GM21447 (cell line): ENCODE results near the gene TSPAN14.

ENCODE experiments used
- ATAC-seq: cut with Tn5 transposase; IDR thresholded peaks from one replicate; pipeline ENCODE4 v1.9.1; 2021; ENCODE audit not compliant: unreplicated experiment

The TSPAN14 gene

DNA sequence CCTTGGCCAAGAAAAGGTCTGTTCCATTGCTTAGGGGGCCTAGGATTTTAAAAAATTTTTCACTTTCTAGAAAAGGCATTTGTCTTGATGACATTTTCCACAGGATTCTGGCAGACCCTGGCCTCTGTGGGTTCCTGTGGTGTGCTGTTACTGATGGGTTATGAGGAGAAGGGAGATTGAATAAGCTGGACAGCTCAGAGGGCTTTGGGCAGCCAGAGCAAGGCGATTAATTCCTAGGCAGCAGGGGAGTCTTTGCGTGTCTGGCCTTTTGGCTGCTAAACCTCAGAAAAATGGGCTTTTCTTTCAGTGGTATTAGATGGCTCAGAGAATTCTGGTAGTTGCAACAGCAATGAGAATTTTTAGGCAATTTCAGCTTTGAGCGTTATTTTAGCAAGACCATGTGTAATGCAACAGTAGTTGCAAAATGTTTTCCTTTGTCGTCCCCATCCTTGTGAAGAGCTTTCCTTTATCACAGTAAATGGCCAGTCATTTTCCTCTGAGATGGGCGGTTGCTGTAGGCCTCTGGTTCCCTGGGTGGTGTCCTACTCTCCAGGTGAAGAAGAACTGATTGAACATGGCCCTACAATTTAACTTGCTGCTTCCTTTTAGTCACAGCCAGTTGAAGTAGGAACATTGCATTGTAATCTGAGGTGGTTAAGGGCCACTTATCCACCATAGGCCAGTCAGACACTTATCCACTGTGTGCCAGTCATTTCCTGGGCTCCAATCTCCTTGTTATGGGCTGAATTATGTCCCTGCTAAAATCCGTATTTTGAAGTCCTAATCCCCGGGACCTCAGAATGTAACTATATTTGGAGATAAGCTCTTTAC lies 126.7 kb downstream of the TSPAN14 start:
- ATAC-seq, result no peak

DNA sequence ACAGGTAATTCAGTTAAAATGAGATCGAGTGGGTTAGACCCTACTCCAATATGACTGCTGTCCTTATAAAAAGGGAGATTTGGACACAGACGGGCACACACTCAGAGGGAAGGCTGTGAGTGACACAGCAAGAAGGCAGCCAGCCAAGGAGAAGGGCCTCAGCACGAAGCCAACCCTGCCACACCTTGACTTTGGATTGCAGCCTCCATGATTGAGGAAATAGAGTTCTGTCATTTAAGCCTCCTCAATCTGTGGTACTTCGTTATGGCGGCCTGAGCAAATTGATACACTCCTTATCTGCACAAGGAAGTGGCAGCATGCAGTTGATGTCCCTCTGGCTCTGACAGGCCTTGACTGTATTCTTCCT lies 127.3 kb downstream of the TSPAN14 start:
- ATAC-seq, result no peak

DNA sequence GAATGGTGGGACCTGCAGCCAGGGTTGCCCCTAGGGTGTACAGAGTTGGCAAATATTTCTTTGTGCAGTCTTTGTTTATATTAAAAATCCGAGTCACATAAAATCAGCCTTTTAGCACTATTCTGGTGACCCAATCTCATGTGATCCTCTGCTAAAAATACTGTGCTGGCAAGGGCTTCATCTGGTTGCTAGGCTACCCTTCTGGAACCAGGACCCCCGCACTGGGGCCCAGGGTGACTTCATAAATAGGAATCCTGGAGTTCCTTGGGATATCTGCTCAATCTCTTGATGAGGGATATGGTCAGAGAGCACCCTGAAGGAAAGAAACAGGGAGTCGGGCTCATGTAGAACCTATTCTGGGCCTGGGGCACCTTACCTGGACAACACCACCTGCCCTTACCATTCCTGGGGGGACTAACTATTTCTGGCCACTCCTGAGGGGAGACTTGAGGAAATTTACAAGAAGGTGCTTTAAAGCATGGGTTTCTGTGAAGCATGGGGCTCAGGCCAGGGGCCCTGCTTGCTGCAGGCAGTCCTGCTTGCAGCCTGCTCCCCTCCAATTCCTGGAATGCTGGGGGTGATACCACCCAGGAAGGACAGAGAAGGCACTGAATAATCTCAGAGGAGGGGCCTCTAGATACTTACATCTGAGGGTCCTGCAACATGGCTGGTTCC lies 128.3 kb downstream of the TSPAN14 start:
- no peak for ATAC-seq
